Liver (tissue), 9 donors: ENCODE results near the gene DUOXA1. TPM values are rescaled to one million over a fixed set of nuclear protein-coding genes. Genes with fewer than 3 reads are reported as not detected.

Experiments used
- DNase-seq: peaks from one replicate; pipeline ENCODE4 v3.0.0-alpha.2; 2017; ENCODE audit warnings: low spot score
- H3K27ac ChIP-seq, 2 donors: one replicate each; pipeline ENCODE4 v1.7.0; 2013; ENCODE audit warnings: inconsistent platforms in 2 of 2, low read length in 2 of 2, control low read depth in 1 of 2, low read depth in 1 of 2, mild to moderate bottlenecking in 1 of 2
- H3K27me3 ChIP-seq, 4 donors: one replicate each; pipeline versions ENCODE4 v1.6.1 to v1.7.0; 2013; ENCODE audit warnings: low read length in 3 of 4, inconsistent platforms in 1 of 4, mild to moderate bottlenecking in 1 of 4, moderate library complexity in 1 of 4; ENCODE audit not compliant: control insufficient read depth in 4 of 4, insufficient read depth in 4 of 4
- H3K36me3 ChIP-seq, 4 donors: one replicate each; pipeline versions ENCODE4 v1.6.1 to v1.7.0; 2013; ENCODE audit warnings: low read length in 3 of 4, mild to moderate bottlenecking in 3 of 4, low read depth in 1 of 4, moderate library complexity in 1 of 4; ENCODE audit not compliant: control insufficient read depth in 4 of 4, insufficient read depth in 3 of 4
- H3K4me1 ChIP-seq, 4 donors: one replicate each; pipeline versions ENCODE4 v1.6.1 to v1.7.0; 2013; ENCODE audit warnings: low read length in 3 of 4, mild to moderate bottlenecking in 3 of 4, moderate library complexity in 1 of 4; ENCODE audit not compliant: control insufficient read depth in 4 of 4, insufficient read depth in 4 of 4
- H3K4me3 ChIP-seq, 3 donors: one replicate each; pipeline versions ENCODE4 v1.6.1 to v1.7.0; 2013; ENCODE audit warnings: low read length in 3 of 3, control low read depth in 1 of 3, low read depth in 1 of 3, mild to moderate bottlenecking in 1 of 3
- H3K9ac ChIP-seq, 2 donors: one replicate each; pipeline ENCODE4 v1.7.0; 2013; ENCODE audit warnings: low read length in 2 of 2, mild to moderate bottlenecking in 2 of 2, moderate library complexity in 2 of 2, control low read depth in 1 of 2, low read depth in 1 of 2
- H3K9me3 ChIP-seq, 4 donors: one replicate each; pipeline versions ENCODE4 v1.6.1 to v1.7.0; 2013; ENCODE audit warnings: low read length in 3 of 4; ENCODE audit not compliant: control insufficient read depth in 4 of 4
- ATF3 ChIP-seq: IDR thresholded peaks from 2 replicates; pipeline ENCODE4 v1.6.1; 2016; ENCODE audit warnings: antibody characterized with exemption
- CTCF ChIP-seq: fragments of 150-350 bp; IDR thresholded peaks from 2 replicates; pipeline ENCODE4 v1.5.1; 2017; ENCODE audit warnings: improper control_type of control experiment, low read depth, low read length; ENCODE audit not compliant: missing input control
- EGR1 ChIP-seq, 2 donors: IDR thresholded peaks; 2 replicates each; pipeline ENCODE4 v1.6.1; 2016 to 2018; ENCODE audit warnings: antibody characterized with exemption in 2 of 2, low read depth in 2 of 2
- FOXA1 ChIP-seq: IDR thresholded peaks from 2 replicates; pipeline ENCODE4 v1.6.1; 2016; ENCODE audit warnings: antibody characterized with exemption
- FOXA2 ChIP-seq: IDR thresholded peaks from 2 replicates; pipeline ENCODE4 v1.6.1; 2016; ENCODE audit warnings: antibody characterized with exemption
- GABPA ChIP-seq, 2 donors: IDR thresholded peaks in 1 of 2; conservative IDR thresholded peaks in 1 of 2; 2 replicates each; pipeline ENCODE4 v1.6.1; 2016; ENCODE audit warnings: antibody characterized with exemption in 2 of 2, mild to moderate bottlenecking in 1 of 2, moderate library complexity in 1 of 2
- HNF4A ChIP-seq, 2 donors: conservative IDR thresholded peaks; 2 replicates each; pipeline ENCODE4 v1.6.1; 2016; ENCODE audit warnings: antibody characterized with exemption in 2 of 2, mild to moderate bottlenecking in 2 of 2
- HNF4G ChIP-seq: IDR thresholded peaks from 2 replicates; pipeline ENCODE4 v1.6.1; 2016; ENCODE audit warnings: antibody characterized with exemption
- JUND ChIP-seq, 2 donors: IDR thresholded peaks; 2 replicates each; pipeline ENCODE4 v1.6.1; 2016; ENCODE audit warnings: antibody characterized with exemption in 2 of 2
- NR2F2 ChIP-seq: IDR thresholded peaks from 2 replicates; pipeline ENCODE4 v1.6.1; 2016; ENCODE audit warnings: antibody characterized with exemption
- RAD21 ChIP-seq, 2 donors: IDR thresholded peaks; 2 replicates each; pipeline ENCODE4 v1.6.1; 2016; ENCODE audit warnings: antibody characterized with exemption in 2 of 2, mild to moderate bottlenecking in 2 of 2
- REST ChIP-seq: IDR thresholded peaks from 2 replicates; pipeline ENCODE4 v1.6.1; 2016; ENCODE audit warnings: antibody characterized with exemption, mild to moderate bottlenecking
- RXRA ChIP-seq, 2 donors: IDR thresholded peaks; 2 replicates each; pipeline ENCODE4 v1.6.1; 2017 to 2018; ENCODE audit warnings: antibody characterized with exemption in 2 of 2, mild to moderate bottlenecking in 1 of 2
- SP1 ChIP-seq: IDR thresholded peaks from 2 replicates; pipeline ENCODE4 v1.6.1; 2018; ENCODE audit warnings: antibody characterized with exemption, mild to moderate bottlenecking
- TAF1 ChIP-seq: conservative IDR thresholded peaks from 2 replicates; pipeline ENCODE4 v1.6.1; 2016; ENCODE audit warnings: antibody characterized with exemption, mild to moderate bottlenecking
- YY1 ChIP-seq: IDR thresholded peaks from 2 replicates; pipeline ENCODE4 v1.6.1; 2016; ENCODE audit warnings: antibody characterized with exemption, mild to moderate bottlenecking
- ZBTB33 ChIP-seq: IDR thresholded peaks from 2 replicates; pipeline ENCODE4 v1.6.1; 2016; ENCODE audit warnings: antibody characterized with exemption
- WGBS: extraction: QIAGEN DNeasy Blood & Tissue Kit; methylation state at CpG from one replicate; pipeline ENCODE4 v1.1.7; 2013; 5-methylcytosine and 5-hydroxymethylcytosine counted together
- polyA plus RNA-seq, 2 donors: library from polyadenylated mRNA; stranded (reverse) in 1 of 2; unstranded in 1 of 2; fragments of 200-250 nt in 1 of 2; fragments of >200 nt in 1 of 2; fragmentation: Nextera tagmentation in 1 of 2; extraction: Ambion mirVana in 1 of 2; gene quantifications; one replicate each; pipeline versions ENCODE4 v1.2.1 to v1.2.3, GENCODE V29; 2013 to 2015
- total RNA-seq, 2 donors: library from RNA; depleted of rRNA; stranded (reverse); fragments of >200 nt; gene quantifications; one replicate each; pipeline ENCODE4 v1.2.3, GENCODE V29; 2014
- TF ChIP-seq, protein P1 (sequence below): IDR thresholded peaks from 2 replicates; pipeline ENCODE4 v1.6.1; 2016; ENCODE audit warnings: antibody characterized with exemption
- donor health status: healthy.
- donor health status: healthy.
- donor health status: healthy.
- donor health status: healthy.
- donor health status: healthy.

The DUOXA1 gene
- total and polyA plus RNA-seq, 4 donors = 0.02 TPM; not detected in 3

DNA sequence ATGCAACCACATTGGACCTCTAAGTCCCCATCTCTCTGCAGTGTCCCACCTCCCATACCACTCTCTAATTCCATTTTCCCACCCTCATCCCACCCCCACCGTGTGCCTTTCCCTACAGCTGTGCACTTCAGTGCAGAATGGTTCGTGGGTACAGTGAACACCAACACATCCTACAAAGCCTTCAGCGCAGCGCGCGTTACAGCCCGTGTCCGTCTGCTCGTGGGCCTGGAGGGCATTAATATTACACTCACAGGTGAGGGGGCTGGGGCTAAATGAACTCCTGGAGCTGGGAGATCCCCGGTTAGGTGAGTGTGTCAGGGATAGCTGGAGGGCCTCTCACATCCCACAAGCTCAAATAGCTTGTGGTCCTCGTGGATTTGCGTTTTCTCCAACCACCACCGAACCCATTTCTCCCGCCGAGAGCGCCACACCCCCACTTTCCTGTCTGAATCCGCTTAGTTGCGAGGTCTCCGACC, 13.6 kb downstream of the DUOXA1 start:
- TF ChIP-seq JUND (IDR thresholded peaks at IDR 0.05) = no peak
- TF ChIP-seq SP1 = no peak
- no peak for TF ChIP-seq HNF4G
- Histone ChIP-seq H3K36me3 (no peaks in the 10 kb centered on the region), H3K9me3 (no peaks in the 10 kb centered on the region), H3K4me3 (no peak overlapping the region), H3K27me3 (peaks cover 4 to 15% (median 7%) of the 10 kb centered on the region in 4 donors), H3K4me1 (peaks cover 14 to 43% (median 28%) of the 10 kb centered on the region in 4 donors), H3K27ac (no peak overlapping the region), H3K9ac (no peak overlapping the region)
- 38% methylated on average over 19 of the region's 19 CpGs for WGBS
- DNase-seq = no peak

GRCh38 chr15:45115312-45115820, 14.3 kb downstream of the DUOXA1 start:
- Histone ChIP-seq H3K9ac (no peak overlapping the region), H3K27ac (no peak overlapping the region), H3K4me3 (no peak overlapping the region), H3K9me3 (no peaks in the 10 kb centered on the region), H3K4me1 (peaks cover 14 to 43% (median 28%) of the 10 kb centered on the region in 4 donors), H3K27me3 (peaks cover 4 to 15% (median 7%) of the 10 kb centered on the region in 4 donors), H3K36me3 (no peaks in the 10 kb centered on the region)
- TF ChIP-seq SP1 = no peak
- TF ChIP-seq RXRA (IDR thresholded peaks at IDR 0.05) = no peak
- TF ChIP-seq TAF1 = no peak
- no peak for TF ChIP-seq ATF3
- TF ChIP-seq NR2F2 = no peak
- no peak for TF ChIP-seq EGR1 (IDR thresholded peaks at IDR 0.05; ENCODE audit: low read depth in 2 of 2)
- no peak for TF ChIP-seq HNF4A (conservative IDR thresholded peaks at IDR 0.05)
- TF ChIP-seq HNF4G = no peak
- no peak for DNase-seq
- WGBS = 74% methylated on average over 7 of the region's 7 CpGs

DNA sequence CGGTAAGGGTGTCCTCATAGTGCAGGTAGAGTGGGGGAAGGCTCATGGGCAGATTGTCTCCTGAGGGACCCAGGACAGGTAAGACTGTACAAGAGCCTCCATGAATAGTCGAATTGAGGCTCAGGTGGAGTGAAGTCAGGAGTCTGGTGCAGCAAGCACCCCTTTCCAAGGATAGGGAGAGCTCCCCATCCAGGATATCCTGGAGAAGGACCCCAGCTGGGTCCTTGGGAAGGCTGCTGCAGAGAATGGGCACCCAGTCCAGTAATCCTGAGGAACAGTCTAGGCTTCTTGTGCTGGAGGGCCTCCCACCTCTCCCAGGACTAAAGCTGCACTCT, 15.0 kb downstream of the DUOXA1 start:
- WGBS = 11% methylated on average over 2 of the region's 2 CpGs
- Histone ChIP-seq H3K4me1 (peaks cover 14 to 43% (median 28%) of the 10 kb centered on the region in 4 donors), H3K9ac (no peak overlapping the region), H3K27me3 (peaks cover 4 to 15% (median 8%) of the 10 kb centered on the region in 4 donors), H3K36me3 (no peaks in the 10 kb centered on the region), H3K4me3 (no peak overlapping the region), H3K9me3 (no peaks in the 10 kb centered on the region), H3K27ac (no peak overlapping the region)
- TF ChIP-seq EGR1 (IDR thresholded peaks at IDR 0.05; ENCODE audit: low read depth in 2 of 2) (no peak), ZBTB33 (no peak), JUND (IDR thresholded peaks at IDR 0.05) (no peak), REST (no peak), SP1 (no peak), CTCF (no peak), RAD21 (IDR thresholded peaks at IDR 0.05) (no peak), HNF4A (conservative IDR thresholded peaks at IDR 0.05) (no peak), ATF3 (no peak), RXRA (IDR thresholded peaks at IDR 0.05) (no peak), HNF4G (no peak), NR2F2 (no peak), TAF1 (no peak), FOXA2 (no peak), FOXA1 (no peak), GABPA (IDR thresholded peaks at IDR 0.05 in 1 of 2, conservative IDR thresholded peaks at IDR 0.05 in 1 of 2) (no peak), YY1 (no peak)
- TF ChIP-seq, protein P1, sequence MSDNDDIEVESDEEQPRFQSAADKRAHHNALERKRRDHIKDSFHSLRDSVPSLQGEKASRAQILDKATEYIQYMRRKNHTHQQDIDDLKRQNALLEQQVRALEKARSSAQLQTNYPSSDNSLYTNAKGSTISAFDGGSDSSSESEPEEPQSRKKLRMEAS = no peak
- no peak for DNase-seq
